ENCODE data around the gene ARHGAP12.
A peak's percentile ranks its signal among the peaks of the same experiment; 100 is the strongest.

Gene ARHGAP12

GRCh38 chr10:31759124-31759798 lies 169.4 kb downstream of the ARHGAP12 start:
- peak overlapping the region; percentile 60 to 86 (median 72) for H3K4me3 ChIP-seq
- H3K27ac ChIP-seq, result peak overlapping the region; percentile 85 to 98 (median 95)

DNA sequence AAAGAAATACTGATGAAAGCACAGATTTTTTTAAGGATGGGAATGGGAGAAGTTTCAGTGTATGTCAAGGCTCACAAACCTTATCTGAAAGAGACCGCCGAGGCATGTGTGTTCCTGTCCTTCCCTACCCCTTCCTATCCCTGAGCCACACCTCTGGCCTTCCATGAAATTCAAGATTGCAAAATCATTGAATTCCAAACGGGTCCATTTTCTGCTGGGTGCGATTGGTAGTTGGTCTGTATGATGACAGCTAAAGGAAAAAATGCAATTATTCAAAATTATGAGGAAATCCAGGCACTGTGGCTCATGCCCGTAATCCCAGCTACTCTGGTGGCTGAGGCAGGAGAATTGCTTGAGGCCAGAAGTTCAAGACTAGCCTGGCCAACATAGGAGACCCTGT lies 170.1 kb downstream of the ARHGAP12 start:
- peak overlapping the region in 12 of 21 experiments; percentile 92 to 98 (median 96) for H3K27ac ChIP-seq
- peak overlapping the region in 1 of 7 experiments; percentile 68 for H3K4me3 ChIP-seq

DNA sequence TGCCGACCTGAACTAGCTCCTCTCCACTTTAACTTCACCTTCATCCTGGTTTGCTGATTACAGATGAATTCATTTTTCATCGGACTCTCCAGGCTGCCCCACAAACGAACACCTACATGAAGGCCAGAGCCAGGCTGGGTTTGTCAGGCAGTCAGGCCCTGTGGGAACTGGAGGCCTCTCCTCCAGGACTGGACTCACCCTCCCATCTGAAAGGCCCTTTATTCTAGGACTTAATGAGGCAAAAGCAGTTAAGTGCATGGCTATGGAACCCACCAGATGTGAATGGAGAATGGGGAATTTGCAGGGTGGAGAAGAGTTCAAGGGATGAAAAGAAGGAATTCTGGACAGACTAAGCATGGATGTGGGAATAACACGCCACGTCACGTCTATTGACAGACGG lies 170.8 kb downstream of the ARHGAP12 start:
- Histone ChIP-seq H3K4me3 (no peak overlapping the region), H3K27ac (peak overlapping the region in 15 of 21 experiments; percentile 7 to 97 (median 95))

DNA sequence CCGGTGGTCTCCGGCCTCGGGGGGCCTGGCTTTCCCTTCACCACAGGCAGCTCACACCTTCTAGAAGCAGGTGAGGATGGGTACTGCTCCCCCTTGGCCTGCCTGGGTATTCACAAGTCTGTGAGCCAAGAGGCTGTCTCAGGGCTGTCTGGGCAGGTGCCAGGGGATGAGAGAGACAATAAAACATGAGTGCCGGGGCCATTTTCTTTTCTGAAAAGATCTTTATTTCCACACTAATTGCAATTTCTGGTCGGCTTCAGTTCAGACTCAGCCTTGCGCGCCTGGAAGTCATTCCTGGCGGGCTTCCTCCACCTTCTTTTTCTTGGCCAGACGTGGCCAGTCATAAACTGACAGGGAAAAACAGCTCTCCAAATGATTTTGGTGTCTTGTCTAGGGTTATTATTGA lies 171.2 kb downstream of the ARHGAP12 start:
- peak overlapping the region in 15 of 21 experiments; percentile 2 to 97 (median 62) for H3K27ac ChIP-seq
- H3K4me3 ChIP-seq, result no peak overlapping the region

DNA sequence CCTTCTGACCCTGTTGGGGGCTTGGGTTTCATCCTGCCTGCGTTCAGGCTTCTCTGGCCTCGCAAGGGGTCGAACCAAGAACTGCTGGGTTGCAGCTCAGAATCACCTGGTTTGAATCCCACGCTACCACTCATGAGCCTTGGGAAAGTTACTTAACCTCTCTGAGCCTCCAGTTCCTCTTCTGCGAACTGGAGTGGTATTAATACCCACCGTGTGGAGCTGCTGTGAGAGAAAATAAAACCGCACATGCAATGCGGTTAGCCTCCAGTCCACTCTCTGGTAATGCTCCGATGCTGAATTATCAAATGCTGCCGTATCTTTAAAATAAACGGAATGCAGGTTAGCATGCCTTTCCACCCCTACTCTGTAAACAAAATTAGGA lies 171.9 kb downstream of the ARHGAP12 start:
- peak overlapping the region in 3 of 21 experiments; percentile 95 to 97 (median 96) for H3K27ac ChIP-seq

DNA sequence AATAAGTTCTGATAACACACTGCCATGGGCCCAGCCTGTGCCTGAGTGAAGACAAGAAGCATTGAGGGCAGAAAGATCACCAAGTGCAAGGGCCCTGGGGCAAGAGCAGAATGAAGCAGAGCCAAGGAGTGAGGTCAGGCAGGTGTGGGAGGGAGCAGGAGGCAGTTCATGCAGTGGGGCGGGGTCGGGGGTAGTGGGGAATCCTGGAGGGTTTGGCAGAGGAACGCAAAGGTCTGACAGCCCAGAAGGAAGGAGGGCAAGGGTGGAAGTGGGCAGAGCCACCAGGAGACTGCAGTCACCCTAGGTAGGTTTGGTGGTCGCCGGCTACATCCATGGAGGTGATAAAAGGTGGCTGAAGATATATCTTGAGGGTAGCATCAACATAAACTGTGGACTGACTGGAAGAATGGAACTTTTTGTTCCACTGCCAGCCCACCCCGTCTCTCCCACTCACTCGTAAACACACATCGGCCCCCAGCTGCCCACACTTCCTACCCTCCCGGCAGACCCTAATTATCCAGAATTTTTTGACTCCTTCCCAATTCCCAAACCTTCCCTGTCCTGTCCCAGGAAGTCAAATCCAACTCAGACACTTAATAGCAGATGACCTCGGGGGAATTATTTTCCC lies 172.4 kb downstream of the ARHGAP12 start:
- H3K27ac ChIP-seq, result peak overlapping the region in 5 of 21 experiments; percentile 36 to 86 (median 70)

More for the DNA sequence above, 171.9 kb downstream of the ARHGAP12 start:
- H3K4me3 ChIP-seq, result no peak overlapping the region

More for the DNA sequence above, 172.4 kb downstream of the ARHGAP12 start:
- no peak overlapping the region for H3K4me3 ChIP-seq

Data from skin epidermis (tissue), 12 donors.